IPS-NIHi11 (cell line): ENCODE results near the gene NEK5.
"Not testable (repeated sequence)": the region's sequence is repeated elsewhere in the genome, so short reads cannot be mapped to it uniquely, and the experiment has no call there.

Experiments
- DNase-seq: peaks from one replicate; pipeline ENCODE4 v3.0.0; 2012; ENCODE audit warnings: mixed read lengths, low spot score

NEK5 gene

GRCh38 chr13:52128714-52129700, at the start of gene NEK5:
Gene NEK5, minus strand, starts transcription at chr13:52129073. Its CDS starts 1,591 bp downstream, at chr13:52127482.
- peak; percentile 95 for DNase-seq

- no peak for DNase-seq
These were observed 48.4 kb upstream of the NEK5 start for GRCh38 chr13:52177276-52177675.

GRCh38 chr13:52173970-52174369, 45.1 kb upstream of the NEK5 start:
- DNase-seq = not testable (repeated sequence)

GRCh38 chr13:52173373-52173772, 44.5 kb upstream of the NEK5 start:
- DNase-seq = no peak

- DNase-seq = not testable (repeated sequence)
These were observed 42.8 kb upstream of the NEK5 start for GRCh38 chr13:52171686-52172085.

- DNase-seq = not testable (repeated sequence)
These were observed 42.0 kb upstream of the NEK5 start for GRCh38 chr13:52170828-52171391.

GRCh38 chr13:52169839-52170238, 41.0 kb upstream of the NEK5 start:
- no peak for DNase-seq

- no peak for DNase-seq
These were observed 36.5 kb upstream of the NEK5 start for GRCh38 chr13:52165411-52165810.

GRCh38 chr13:52164989-52165388, 36.1 kb upstream of the NEK5 start:
- no peak for DNase-seq

GRCh38 chr13:52163878-52164277, 35.0 kb upstream of the NEK5 start:
- DNase-seq = not testable (repeated sequence)

GRCh38 chr13:52162279-52163101, 33.6 kb upstream of the NEK5 start:
- DNase-seq = no peak

- DNase-seq = no peak
These were observed 32.3 kb upstream of the NEK5 start for GRCh38 chr13:52161181-52161646.

GRCh38 chr13:52160506-52160905, 31.6 kb upstream of the NEK5 start:
- no peak for DNase-seq

GRCh38 chr13:52160053-52160452, 31.2 kb upstream of the NEK5 start:
- DNase-seq = no peak

GRCh38 chr13:52159159-52159982, 30.5 kb upstream of the NEK5 start, which contains the start of gene NEK3:
Gene NEK3, minus strand, starts transcription at chr13:52159597. Its CDS starts 3,406 bp downstream, at chr13:52156191.
- DNase-seq = peak; percentile 88

GRCh38 chr13:52158629-52159158, 29.8 kb upstream of the NEK5 start:
- peak; percentile 18 for DNase-seq

GRCh38 chr13:52156724-52157261, 27.9 kb upstream of the NEK5 start:
- no peak for DNase-seq

GRCh38 chr13:52155177-52155576, 26.3 kb upstream of the NEK5 start:
- no peak for DNase-seq

- no peak for DNase-seq
These were observed 18.4 kb upstream of the NEK5 start for GRCh38 chr13:52147225-52147624.

GRCh38 chr13:52141299-52141698, 12.4 kb upstream of the NEK5 start:
- DNase-seq = no peak

GRCh38 chr13:52137489-52137888, 8.6 kb upstream of the NEK5 start:
- DNase-seq = no peak
